Sigmoid colon (tissue), 4 donors: ENCODE measurements around the gene GNAT1.

Experiments
- CTCF ChIP-seq, 4 experiments: fragments of 450-650 bp in 3 of 4; fragments of 200-600 bp in 1 of 4; IDR thresholded peaks; one replicate each; pipeline ENCODE4 v1.5.1; 2016 to 2019; ENCODE audit warnings: antibody characterized with exemption in 4 of 4, mild to moderate bottlenecking in 3 of 4, moderate library complexity in 2 of 4
- EP300 ChIP-seq, 4 donors: sonication (generic); formaldehyde crosslinking; IDR thresholded peaks; one replicate each; pipeline ENCODE4 v1.6.1; 2017; ENCODE audit warnings: antibody characterized with exemption in 4 of 4
- POLR2A ChIP-seq, 2 donors: fragments of 450-650 bp; IDR thresholded peaks; one replicate each; pipeline ENCODE4 v1.6.1; 2016; ENCODE audit warnings: antibody characterized with exemption in 2 of 2, mild to moderate bottlenecking in 2 of 2, moderate library complexity in 2 of 2
- POLR2AphosphoS5 ChIP-seq, 4 donors: sonication (generic); formaldehyde crosslinking; IDR thresholded peaks; one replicate each; pipeline ENCODE4 v1.6.1; 2017; ENCODE audit warnings: antibody characterized with exemption in 4 of 4

- TF ChIP-seq CTCF (IDR thresholded peaks at IDR 0.05) (no peak), POLR2AphosphoS5 (IDR thresholded peaks at IDR 0.05) (no peak), POLR2A (IDR thresholded peaks at IDR 0.05) (no peak), EP300 (IDR thresholded peaks at IDR 0.05) (no peak)
Measured at GRCh38 chr3:50230794-50231125, 39.4 kb downstream of the GNAT1 start.
